H1 (cell line): ENCODE results near the gene HFM1. TPM values are rescaled to one million over a fixed set of nuclear protein-coding genes. Genes with fewer than 3 reads are reported as not detected.
A peak's percentile ranks its signal among the peaks of the same experiment; 100 is the strongest.
"Not testable (repeated sequence)": the region's sequence is repeated elsewhere in the genome, so short reads cannot be mapped to it uniquely, and the experiment has no call there.

Experiments
- CTCF ChIA-PET: fragments of 300-600 bp; sonication (Branson Sonifier 250); formaldehyde crosslinking; loops from one replicate; lab custom pipeline; 2021; ENCODE audit not compliant: partially characterized antibody; lab: Charles Lee
- POLR2A ChIA-PET: fragments of 300-600 bp; sonication (Branson Sonifier 250); formaldehyde crosslinking; loops from one replicate; lab custom pipeline; 2021; ENCODE audit warnings: inconsistent platforms; ENCODE audit not compliant: partially characterized antibody; lab: Charles Lee
- DNase-seq, 2 experiments: peaks; one replicate each; pipeline versions ENCODE4 v3.0.0 to v3.0.0-alpha.2; 2010 to 2022; ENCODE audit warnings: low spot score in 2 of 2, low read depth in 1 of 2, mixed read lengths in 1 of 2
- FAIRE-seq: peaks from 2 replicates; lab custom pipeline; 2011; peaks lifted over from hg19 to GRCh38; lab: Jason Lieb, UNC
- H2AFZ ChIP-seq: 2 replicates; pipeline ENCODE4 v1.8.1; 2012; ENCODE audit warnings: low read length, inconsistent platforms
- H2AK5ac ChIP-seq: 2 replicates; pipeline ENCODE4 v1.6.1; 2013; ENCODE audit warnings: low read depth, low read length
- H2BK120ac ChIP-seq: replicated peaks from 2 replicates; pipeline ENCODE3; 2013; ENCODE audit warnings: low read depth, low read length, inconsistent platforms
- H2BK12ac ChIP-seq: 2 replicates; pipeline ENCODE4 v1.6.1; 2013; ENCODE audit warnings: low read depth, low read length
- H2BK15ac ChIP-seq: 2 replicates; pipeline ENCODE4 v1.6.1; 2013; ENCODE audit warnings: low read length
- H2BK20ac ChIP-seq: 2 replicates; pipeline ENCODE4 v1.6.1; 2013; ENCODE audit warnings: low read length
- H2BK5ac ChIP-seq: 2 replicates; pipeline ENCODE4 v1.6.1; 2013; ENCODE audit warnings: low read depth, low read length
- H3K14ac ChIP-seq: 2 replicates; pipeline ENCODE4 v1.6.1; 2013; ENCODE audit warnings: inconsistent platforms; ENCODE audit not compliant: insufficient read length
- H3K18ac ChIP-seq: 2 replicates; pipeline ENCODE4 v1.6.1; 2013; ENCODE audit warnings: low read length; ENCODE audit errors: extremely low read depth
- H3K23ac ChIP-seq: 2 replicates; pipeline ENCODE4 v1.6.1; 2013; ENCODE audit warnings: inconsistent platforms; ENCODE audit not compliant: insufficient read length
- H3K23me2 ChIP-seq: 2 replicates; pipeline ENCODE4 v1.6.1; 2013; ENCODE audit warnings: low read depth, low read length
- H3K27ac ChIP-seq: 2 replicates; pipeline ENCODE4 v1.6.1; 2011; ENCODE audit warnings: low read depth, low read length, inconsistent platforms
- H3K27me3 ChIP-seq, 4 experiments: replicated peaks in 1 of 4; 1 replicate in 1 of 4; 2 replicates in 3 of 4; pipeline versions ENCODE4 v1.6.1 to v1.8.1; 2011 to 2013; ENCODE audit warnings: low read length in 3 of 4, mild to moderate bottlenecking in 3 of 4, inconsistent platforms in 2 of 4, mixed read lengths in 2 of 4, moderate library complexity in 1 of 4; ENCODE audit not compliant: control insufficient read depth in 3 of 4, insufficient read depth in 3 of 4; ENCODE audit errors: extremely low read depth in 1 of 4
- H3K36me3 ChIP-seq, 4 experiments: 2 replicates each; pipeline versions ENCODE4 v1.6.1 to v1.8.1; 2011 to 2013; ENCODE audit warnings: mild to moderate bottlenecking in 4 of 4, low read length in 3 of 4, moderate library complexity in 2 of 4, control low read depth in 1 of 4, inconsistent platforms in 1 of 4; ENCODE audit not compliant: insufficient read depth in 4 of 4, control insufficient read depth in 2 of 4
- H3K4ac ChIP-seq: replicated peaks from 2 replicates; pipeline ENCODE3; 2013; ENCODE audit warnings: low read length, low read depth, mixed read lengths, inconsistent platforms; ENCODE audit not compliant: insufficient read length
- H3K4me1 ChIP-seq, 4 experiments: replicated peaks in 1 of 4; 1 replicate in 1 of 4; 2 replicates in 3 of 4; pipeline versions ENCODE4 v1.6.1 to v1.8.1; 2011 to 2013; ENCODE audit warnings: low read length in 3 of 4, inconsistent platforms in 2 of 4, mixed read lengths in 1 of 4; ENCODE audit not compliant: insufficient read depth in 4 of 4, control insufficient read depth in 3 of 4
- H3K4me2 ChIP-seq, 2 experiments: 2 replicates each; pipeline versions ENCODE4 v1.6.1 to v1.8.1; 2011 to 2013; ENCODE audit warnings: low read depth in 2 of 2, low read length in 2 of 2, control low read depth in 1 of 2, inconsistent platforms in 1 of 2, mild to moderate bottlenecking in 1 of 2; ENCODE audit not compliant: insufficient read depth in 1 of 2
- H3K4me3 ChIP-seq, 4 experiments: fragments of 200-600, 300-600 bp in 1 of 4; sonication (generic), shearing (Covaris generic), sonication (Bioruptor Twin) in 1 of 4; 2 replicates each; pipeline versions ENCODE4 v1.5.1 to v1.8.1; 2011 to 2016; ENCODE audit warnings: low read length in 4 of 4, low read depth in 3 of 4, control low read depth in 2 of 4, inconsistent platforms in 2 of 4, mild to moderate bottlenecking in 2 of 4, mixed read lengths in 1 of 4, moderate library complexity in 1 of 4; ENCODE audit not compliant: insufficient read depth in 2 of 4; ENCODE audit errors: extremely low read depth in 1 of 4
- H3K56ac ChIP-seq: replicated peaks from 2 replicates; pipeline ENCODE3; 2013; ENCODE audit warnings: low read depth, mild to moderate bottlenecking, mixed read lengths, low read length, inconsistent platforms; ENCODE audit not compliant: insufficient read length
- H3K79me1 ChIP-seq: 2 replicates; pipeline ENCODE4 v1.6.1; 2013; ENCODE audit warnings: low read depth, low read length, control low read depth
- H3K79me2 ChIP-seq, 2 experiments: 2 replicates each; pipeline versions ENCODE4 v1.6.1 to v1.8.1; 2012 to 2013; ENCODE audit warnings: low read length in 2 of 2, mild to moderate bottlenecking in 2 of 2, inconsistent platforms in 1 of 2; ENCODE audit not compliant: insufficient read depth in 2 of 2, control insufficient read depth in 1 of 2
- H3K9ac ChIP-seq, 4 experiments: replicated peaks in 1 of 4; 1 replicate in 1 of 4; 2 replicates in 3 of 4; pipeline versions ENCODE4 v1.6.1 to v1.8.1; 2011 to 2013; ENCODE audit warnings: low read depth in 3 of 4, low read length in 3 of 4, control low read depth in 2 of 4, mild to moderate bottlenecking in 2 of 4, moderate library complexity in 2 of 4, inconsistent platforms in 1 of 4; ENCODE audit errors: extremely low read depth in 1 of 4
- H3K9me3 ChIP-seq, 2 experiments: 2 replicates each; pipeline versions ENCODE4 v1.6.1 to v1.8.1; 2012 to 2013; ENCODE audit warnings: mild to moderate bottlenecking in 2 of 2, moderate library complexity in 2 of 2, control low read depth in 1 of 2, inconsistent platforms in 1 of 2, low read depth in 1 of 2, low read length in 1 of 2, mixed read lengths in 1 of 2; ENCODE audit not compliant: insufficient read depth in 2 of 2
- H4K20me1 ChIP-seq, 2 experiments: replicated peaks in 1 of 2; 2 replicates each; pipeline versions ENCODE3 to v1.8.1; 2011 to 2013; ENCODE audit warnings: inconsistent platforms in 2 of 2, low read length in 2 of 2, mild to moderate bottlenecking in 1 of 2; ENCODE audit not compliant: insufficient read depth in 2 of 2, control insufficient read depth in 1 of 2
- H4K5ac ChIP-seq: 2 replicates; pipeline ENCODE4 v1.6.1; 2013; ENCODE audit warnings: low read length, low read depth, mixed read lengths, inconsistent platforms; ENCODE audit not compliant: insufficient read length
- H4K8ac ChIP-seq: 2 replicates; pipeline ENCODE4 v1.8.0; 2013; ENCODE audit warnings: mild to moderate bottlenecking, moderate library complexity, low read length, inconsistent platforms; ENCODE audit not compliant: insufficient read depth; ENCODE audit errors: extremely low read depth
- H4K91ac ChIP-seq: replicated peaks from 2 replicates; pipeline ENCODE3; 2013; ENCODE audit warnings: low read length, mixed read lengths, inconsistent platforms; ENCODE audit not compliant: insufficient read length
- WGBS, 2 experiments: shearing (Covaris generic) in 1 of 2; methylation state at CpG; one replicate each; pipeline versions ENCODE4 v1.1.6 to v1.1.7; 2013 to 2015; ENCODE audit warnings: low lambda C conversion rate in 2 of 2, mixed read lengths in 2 of 2, inconsistent platforms in 1 of 2, low coverage in 1 of 2, missing lambda C conversion rate in 1 of 2; ENCODE audit not compliant: insufficient replicate concordance in 2 of 2, insufficient coverage in 1 of 2, insufficient read length in 1 of 2; ENCODE audit errors: extremely low coverage in 1 of 2, missing lambda C conversion rate in 1 of 2; 5-methylcytosine and 5-hydroxymethylcytosine counted together
- polyA plus RNA-seq, 7 experiments: library from polyadenylated mRNA; depleted of rRNA in 3 of 7; stranded (reverse) in 5 of 7; unstranded in 2 of 7; fragments of >200 nt in 5 of 7; fragments of 200-250 nt in 2 of 7; gene quantifications; 1 replicate in 5 of 7; 2 replicates in 1 of 7; 4 replicates in 1 of 7; pipeline versions ENCODE4 v1.2.1 to v1.2.3, GENCODE V29; 2011 to 2013; ENCODE audit warnings: missing spikeins in 2 of 7, mixed read lengths in 2 of 7
- total RNA-seq: library from RNA; stranded (reverse); fragmentation: NEBNext Ultra II Directional; extraction: Animal tissue kit (Norgen Biotek cat#: 25700); gene quantifications from 2 replicates; pipeline ENCODE4 v1.2.1, GENCODE V29; 2021

Gene HFM1
- total and polyA plus RNA-seq, 2 of the 8 experiments (the other 6 are each of a cell fraction or from before 2014, with no cell fraction given), result 0.23 to 1.2 TPM

DNA sequence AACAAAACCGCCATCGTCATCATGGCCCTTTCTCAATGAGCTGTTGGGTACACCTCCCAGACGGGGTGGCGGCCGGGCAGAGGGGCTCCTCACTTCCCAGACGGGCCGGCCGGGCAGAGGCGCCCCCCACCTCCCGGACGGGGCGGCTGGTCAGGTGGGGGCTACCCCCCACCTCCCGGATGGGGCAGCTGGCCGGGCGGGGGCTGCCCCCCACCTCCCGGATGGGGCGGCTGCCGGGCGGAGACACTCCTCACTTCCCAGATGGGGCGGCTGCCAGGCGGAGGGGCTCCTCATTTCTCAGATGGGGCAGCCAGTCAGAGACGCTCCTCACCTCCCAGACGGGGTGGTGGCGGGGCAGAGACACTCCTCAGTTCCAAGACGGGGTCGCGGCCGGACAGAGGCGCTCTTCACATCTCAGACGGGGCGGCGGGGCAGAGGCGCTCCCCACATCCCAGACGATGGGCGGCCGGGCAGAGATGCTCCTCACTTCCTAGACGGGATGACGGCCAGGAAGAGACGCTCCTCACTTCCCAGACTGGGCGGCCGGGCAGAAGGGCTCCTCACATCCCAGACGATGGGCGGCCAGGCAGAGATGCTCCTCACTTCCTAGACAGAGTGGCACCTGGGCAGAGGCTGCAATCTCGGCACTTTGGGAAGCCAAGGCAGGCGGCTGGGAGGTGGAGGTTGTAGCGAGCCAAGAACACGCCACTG is 115.6 kb downstream of the HFM1 start:
- H3K4me3 ChIP-seq, H2BK120ac ChIP-seq, FAIRE-seq, H3K23me2 ChIP-seq, POLR2A ChIA-PET, H3K56ac ChIP-seq, H3K27ac ChIP-seq, H4K91ac ChIP-seq, H3K23ac ChIP-seq, H3K79me1 ChIP-seq, H3K4me2 ChIP-seq, H3K4ac ChIP-seq, H3K79me2 ChIP-seq, H3K18ac ChIP-seq, H2BK15ac ChIP-seq, H4K8ac ChIP-seq, H2BK20ac ChIP-seq, H2AK5ac ChIP-seq, H3K14ac ChIP-seq, H3K27me3 ChIP-seq, H3K9ac ChIP-seq, H2BK5ac ChIP-seq, H4K20me1 ChIP-seq, DNase-seq, H2AFZ ChIP-seq, H3K4me1 ChIP-seq, H3K36me3 ChIP-seq, H4K5ac ChIP-seq, H2BK12ac ChIP-seq: not testable (repeated sequence)
- no CpG with 5 or more reads among the region's 47 CpGs for WGBS, 2 experiments
- peaks cover 5 to 12% of the 10 kb centered on the region in 2 experiments; a peak in 1 of 4 replicates for H3K9me3 ChIP-seq
- CTCF ChIA-PET, result interaction anchor here (1.7 kb wide), 1 partner anchor 124 kb away, joined by 5 read pairs; no protein-coding TSS in a partner anchor

DNA sequence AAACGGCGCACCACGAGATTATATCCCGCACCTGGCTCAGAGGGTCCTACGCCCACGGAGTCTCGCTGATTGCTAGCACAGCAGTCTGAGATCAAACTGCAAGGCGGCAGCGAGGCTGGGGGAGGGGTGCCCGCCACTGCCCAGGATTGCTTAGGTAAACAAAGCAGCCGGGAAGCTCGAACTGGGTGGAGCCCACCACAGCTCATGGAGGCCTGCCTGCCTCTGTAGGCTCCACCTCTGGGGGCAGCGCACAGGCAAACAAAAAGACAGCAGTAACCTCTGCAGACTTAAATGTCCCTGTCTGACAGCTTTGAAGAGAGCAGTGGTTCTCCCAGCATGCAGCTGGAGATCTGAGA is 117.7 kb downstream of the HFM1 start:
- H2AK5ac ChIP-seq, H4K5ac ChIP-seq, H3K4me2 ChIP-seq, H4K20me1 ChIP-seq, H4K91ac ChIP-seq, H3K4ac ChIP-seq, H4K8ac ChIP-seq, FAIRE-seq, H3K79me2 ChIP-seq, H2BK12ac ChIP-seq, POLR2A ChIA-PET, H3K23ac ChIP-seq, H3K36me3 ChIP-seq, H3K27ac ChIP-seq, H3K79me1 ChIP-seq, H2AFZ ChIP-seq, H3K56ac ChIP-seq, H3K23me2 ChIP-seq, H2BK5ac ChIP-seq, H3K9ac ChIP-seq, H2BK15ac ChIP-seq, H3K14ac ChIP-seq, H2BK120ac ChIP-seq, H3K18ac ChIP-seq, H2BK20ac ChIP-seq, H3K4me3 ChIP-seq, H3K27me3 ChIP-seq, H3K4me1 ChIP-seq: not testable (repeated sequence)
- peak in 1 of 2 experiments; percentile 49 for DNase-seq
- 86% methylated on average over 1 of the region's 13 CpGs; no CpG with 5 or more reads in 1 of the 2 experiments for WGBS, 2 experiments
- H3K9me3 ChIP-seq, result peaks cover 5 to 12% of the 10 kb centered on the region in 2 experiments; a peak in 1 of 4 replicates
- CTCF ChIA-PET, result interaction anchor here (1.0 kb wide), 1 partner anchor 558 kb away, joined by 3 read pairs; no protein-coding TSS in a partner anchor
